ENCODE results near the gene EPN1.

Gene EPN1

GRCh38 chr19:55660991-55661390, 14.0 kb upstream of the EPN1 start:
- DNase-seq (ENCODE audit: low spot score), result no peak

DNA sequence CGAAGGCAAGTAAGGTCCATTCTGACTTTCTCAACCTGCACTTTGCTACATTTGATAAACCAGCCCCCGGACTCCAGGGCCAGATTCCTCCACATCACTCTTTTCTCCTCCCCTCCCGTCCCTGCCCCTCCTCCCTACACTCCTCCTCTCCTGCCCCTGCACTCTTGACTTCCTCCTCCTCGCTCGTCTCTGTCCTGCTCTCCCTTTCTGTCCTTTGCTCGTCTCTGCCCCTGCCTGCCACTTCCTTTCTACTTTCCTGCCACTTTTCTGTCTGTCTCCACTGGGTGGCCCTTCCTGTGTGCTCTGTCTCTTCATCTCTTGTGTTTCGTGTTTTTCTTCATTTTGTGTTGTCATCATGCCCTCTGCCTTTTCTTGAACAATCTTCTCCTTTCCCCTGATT, 13.2 kb upstream of the EPN1 start:
- DNase-seq (ENCODE audit: low spot score), result no peak

- DNase-seq (ENCODE audit: low spot score), result no peak
These were observed 11.0 kb upstream of the EPN1 start for GRCh38 chr19:55663846-55664536.

DNA sequence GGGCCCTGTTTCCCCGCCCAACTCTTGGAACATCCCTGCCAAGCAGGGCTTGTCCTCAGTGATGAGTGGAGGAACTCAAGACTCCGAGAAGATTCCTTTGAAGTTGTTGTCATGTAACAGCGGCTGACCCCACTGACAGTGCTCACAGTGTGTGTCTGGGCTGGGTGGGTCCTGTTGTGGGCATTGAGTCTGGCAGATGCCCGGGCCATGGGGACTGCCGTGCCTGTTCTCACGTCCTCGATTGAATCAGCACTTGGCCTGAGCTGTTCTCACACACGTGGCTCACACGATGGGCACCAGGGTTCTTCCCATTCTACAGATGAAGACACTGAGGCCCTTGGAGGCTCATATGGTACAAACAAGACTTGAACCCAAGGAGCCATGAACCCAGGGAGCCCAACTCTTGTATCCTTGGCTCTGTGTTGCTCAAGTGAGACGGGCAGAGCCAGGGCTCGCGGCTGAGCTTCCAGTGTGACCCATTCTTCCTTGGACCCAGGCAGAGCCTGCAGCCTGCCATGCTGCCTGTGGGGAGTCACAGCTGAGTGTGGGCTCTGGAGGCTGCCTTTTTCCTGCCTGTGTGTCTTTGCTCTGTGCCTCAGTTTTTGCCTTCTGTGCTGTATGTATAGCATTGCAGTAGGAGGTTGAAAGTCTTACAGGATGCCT, 8.6 kb upstream of the EPN1 start:
- DNase-seq (ENCODE audit: low spot score), result no peak

GRCh38 chr19:55667006-55667381, 8.0 kb upstream of the EPN1 start:
- DNase-seq (ENCODE audit: low spot score), result no peak

GRCh38 chr19:55667511-55667910, 7.5 kb upstream of the EPN1 start:
- no peak for DNase-seq (ENCODE audit: low spot score)

DNA sequence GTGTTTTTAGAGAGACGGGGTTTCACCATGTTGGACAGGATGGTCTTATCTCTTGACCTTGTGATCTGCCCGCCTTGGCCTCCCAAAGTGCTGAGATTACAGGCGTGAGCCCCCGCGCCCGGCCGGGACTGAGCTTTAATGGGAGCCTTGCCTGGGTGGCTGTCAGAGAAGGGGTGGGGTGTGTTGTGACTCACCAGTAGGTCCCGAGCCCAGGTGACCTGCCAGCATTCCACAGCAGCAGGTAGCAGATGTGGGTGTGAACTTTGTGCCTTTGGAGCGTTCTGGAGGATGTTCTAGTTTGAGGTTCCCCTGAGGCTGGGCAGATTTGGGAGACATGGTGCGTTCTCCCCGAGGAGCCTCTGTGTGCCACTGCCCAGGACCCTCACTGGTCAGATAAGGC, 7.1 kb upstream of the EPN1 start:
- DNase-seq (ENCODE audit: low spot score), result no peak

GRCh38 chr19:55668603-55669348, 6.2 kb upstream of the EPN1 start:
- DNase-seq (ENCODE audit: low spot score), result no peak

DNA sequence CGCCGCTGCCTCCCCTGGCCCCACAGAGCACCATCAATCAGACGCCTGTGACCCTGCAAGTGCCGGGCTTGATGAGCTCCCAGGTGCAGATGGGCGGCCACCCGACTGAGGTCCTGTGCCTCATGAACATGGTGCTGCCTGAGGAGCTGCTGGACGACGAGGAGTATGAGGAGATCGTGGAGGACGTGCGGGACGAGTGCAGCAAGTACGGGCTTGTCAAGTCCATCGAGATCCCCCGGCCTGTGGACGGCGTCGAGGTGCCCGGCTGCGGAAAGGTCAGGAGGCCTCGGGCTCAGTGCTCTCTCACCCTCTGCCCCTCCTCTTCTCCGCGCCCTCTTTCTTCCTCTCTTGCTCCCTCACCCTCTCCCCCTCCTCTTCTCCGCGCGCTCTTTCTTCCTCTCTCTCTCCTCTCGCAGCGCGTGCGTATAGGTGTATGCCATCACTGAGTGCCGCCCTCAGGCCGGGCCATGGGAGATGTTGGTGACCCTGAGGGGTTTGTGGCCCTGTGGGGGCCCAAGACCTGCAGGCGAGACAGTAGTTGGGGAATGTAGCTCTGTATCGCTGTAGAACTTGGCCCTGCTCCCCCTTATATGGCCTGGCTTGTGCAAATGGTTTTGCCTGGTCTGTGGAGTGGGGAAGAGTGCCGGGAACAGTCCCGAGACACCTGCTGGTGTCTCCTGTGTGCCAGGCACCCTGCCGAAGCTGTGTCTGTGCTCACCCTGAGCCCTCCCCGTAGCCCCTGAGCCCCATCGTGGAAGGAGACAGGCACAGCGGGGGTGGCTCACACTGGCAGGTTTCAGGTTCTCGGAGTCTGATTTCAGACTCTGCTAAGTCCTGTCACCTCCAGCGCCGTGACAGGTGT, 5.4 kb upstream of the EPN1 start:
- no peak for DNase-seq (ENCODE audit: low spot score)

- peak; percentile 85 for DNase-seq (ENCODE audit: low spot score)
These were observed 4.6 kb upstream of the EPN1 start for GRCh38 chr19:55670280-55671053.

GRCh38 chr19:55671054-55671378, 4.0 kb upstream of the EPN1 start:
- no peak for DNase-seq (ENCODE audit: low spot score)

DNA sequence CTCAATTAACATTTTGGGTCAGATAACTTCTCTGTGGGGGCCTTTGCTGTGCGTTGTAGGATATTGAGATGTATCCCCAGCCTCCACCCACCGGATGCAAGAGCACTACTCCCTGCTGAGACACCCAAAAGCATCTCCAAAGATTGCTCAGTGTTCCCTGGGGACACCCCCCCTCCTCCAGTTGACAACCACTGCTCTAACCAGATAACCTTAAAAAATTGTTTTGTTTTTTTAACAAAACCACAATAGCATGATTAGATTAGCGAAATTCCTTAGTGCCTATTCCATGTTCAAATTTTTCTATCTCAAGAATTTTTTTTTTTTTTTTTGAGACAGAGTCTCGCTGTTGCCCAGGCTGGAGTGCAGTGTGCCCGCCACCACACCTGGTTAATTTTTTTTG, 2.6 kb upstream of the EPN1 start:
- no peak for DNase-seq (ENCODE audit: low spot score)

GRCh38 chr19:55673465-55673864, 1.6 kb upstream of the EPN1 start:
- no peak for DNase-seq (ENCODE audit: low spot score)

DNA sequence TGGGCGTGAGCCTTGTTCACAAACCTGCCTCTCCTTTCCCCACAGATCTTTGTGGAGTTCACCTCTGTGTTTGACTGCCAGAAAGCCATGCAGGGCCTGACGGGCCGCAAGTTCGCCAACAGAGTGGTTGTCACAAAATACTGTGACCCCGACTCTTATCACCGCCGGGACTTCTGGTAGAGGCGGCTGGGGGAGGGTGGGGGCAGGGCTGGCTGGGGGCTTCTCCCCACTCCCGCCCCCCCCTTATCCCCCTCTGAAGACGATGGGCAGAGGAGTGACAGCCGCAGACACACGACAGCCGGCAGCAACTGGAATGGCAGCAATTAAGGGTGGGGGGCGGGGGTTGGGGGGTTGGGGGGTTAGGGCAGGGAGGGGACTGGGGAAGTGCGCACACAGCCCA, 1.1 kb upstream of the EPN1 start:
- DNase-seq (ENCODE audit: low spot score), result no peak

- no peak for DNase-seq (ENCODE audit: low spot score)
These were observed 576 bp upstream of the EPN1 start for GRCh38 chr19:55674459-55674840.

DNA sequence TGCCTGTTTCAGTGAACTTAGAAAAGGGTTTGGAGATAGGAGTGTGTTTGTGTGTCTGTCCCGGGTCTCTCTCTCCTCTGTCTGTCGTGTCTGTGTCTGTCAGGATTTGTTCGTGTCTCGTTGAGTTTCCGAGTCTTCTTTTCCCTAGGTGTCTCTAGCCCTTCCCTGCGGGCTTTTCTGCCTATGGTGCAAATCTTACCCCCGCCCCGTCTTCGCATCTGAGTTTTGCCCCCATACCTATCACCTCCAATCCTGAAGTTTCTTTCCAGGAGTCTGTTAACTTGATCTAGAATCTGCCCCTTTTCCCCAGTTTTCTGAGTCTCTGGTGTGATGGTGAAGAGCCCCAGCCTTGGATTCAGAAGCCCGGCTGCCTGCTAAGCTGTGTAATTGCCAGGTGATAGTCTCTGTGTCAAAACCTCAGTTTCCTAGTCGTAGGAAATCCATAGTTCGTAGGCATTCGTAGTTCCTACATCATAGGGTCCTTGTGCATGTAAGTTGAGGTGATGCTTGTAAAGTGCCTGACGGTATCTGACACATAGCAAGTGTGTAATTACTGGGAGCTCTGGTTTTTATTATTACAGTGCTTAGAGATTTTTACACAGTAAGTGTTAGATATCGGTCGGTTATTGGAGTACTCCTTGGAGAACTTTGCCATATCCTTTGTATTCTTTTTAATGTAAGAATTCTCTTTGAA, 782 bp downstream of the EPN1 start:
- no peak for DNase-seq (ENCODE audit: low spot score)

GRCh38 chr19:55676383-55676782, 1.4 kb downstream of the EPN1 start:
- DNase-seq (ENCODE audit: low spot score), result no peak

GRCh38 chr19:55676889-55677505, 2.0 kb downstream of the EPN1 start:
- no peak for DNase-seq (ENCODE audit: low spot score)

DNA sequence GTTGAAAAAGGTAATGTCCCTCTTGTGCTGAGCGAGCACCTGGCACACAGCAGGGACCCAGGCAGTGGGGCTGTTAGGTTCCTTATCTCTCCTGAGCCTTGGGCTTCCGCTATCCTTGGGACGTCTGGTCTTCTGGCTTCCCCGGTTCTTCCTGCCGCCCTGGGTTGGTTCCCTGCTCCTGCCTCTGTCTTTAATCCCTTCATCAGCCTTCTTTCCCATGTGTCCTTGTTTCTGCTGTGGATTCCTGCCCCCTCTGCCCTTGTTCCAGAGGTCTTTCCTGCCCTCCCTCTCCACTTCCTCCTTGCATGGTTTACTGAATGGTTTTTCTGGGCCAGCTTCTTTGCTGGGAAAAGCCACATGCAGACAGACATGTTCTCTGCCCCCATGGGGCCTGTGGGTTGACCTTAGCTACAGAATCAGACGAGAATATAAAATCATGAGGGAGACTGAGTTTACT, 2.6 kb downstream of the EPN1 start:
- no peak for DNase-seq (ENCODE audit: low spot score)

DNA sequence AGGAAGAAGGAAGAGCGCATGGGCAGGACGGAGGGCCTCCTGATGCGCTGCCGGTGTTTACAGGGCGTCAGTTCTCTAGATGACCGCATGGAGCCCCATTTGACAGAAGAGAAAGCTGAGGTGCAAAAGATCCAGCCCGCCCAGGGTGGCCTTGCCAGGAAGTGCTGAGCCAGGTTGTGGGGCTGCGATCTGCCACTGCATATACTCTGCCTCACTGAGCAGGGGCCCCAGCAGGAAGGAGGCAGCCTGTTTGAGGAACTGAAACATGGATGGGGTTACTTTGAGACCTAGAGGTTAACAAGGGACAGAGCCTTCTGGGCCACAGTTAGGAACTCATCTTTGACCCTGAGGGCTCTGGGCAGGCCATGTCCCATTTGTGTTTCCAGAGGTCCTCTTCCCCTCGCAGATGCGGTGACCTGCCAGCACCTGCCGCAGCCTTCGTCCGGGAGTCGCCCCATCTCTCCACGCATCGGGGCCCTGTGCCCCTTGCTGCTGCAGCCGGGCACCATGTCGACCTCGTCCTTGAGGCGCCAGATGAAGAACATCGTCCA, 3.2 kb downstream of the EPN1 start:
- no peak for DNase-seq (ENCODE audit: low spot score)
